Stimulated activated CD8-positive, alpha-beta memory T cell treated with anti-CD3 and anti-CD28 coated beads, Interleukin-12 subunit alpha, Interleukin-12 subunit beta, amount 100 ng/mL, for 4 hours (primary cell): ENCODE results near the gene WDR19.

Source experiments
- DNase-seq: peaks from one replicate; pipeline ENCODE4 v3.0.0-alpha.2; 2020; ENCODE audit warnings: low read depth

Gene WDR19

DNA sequence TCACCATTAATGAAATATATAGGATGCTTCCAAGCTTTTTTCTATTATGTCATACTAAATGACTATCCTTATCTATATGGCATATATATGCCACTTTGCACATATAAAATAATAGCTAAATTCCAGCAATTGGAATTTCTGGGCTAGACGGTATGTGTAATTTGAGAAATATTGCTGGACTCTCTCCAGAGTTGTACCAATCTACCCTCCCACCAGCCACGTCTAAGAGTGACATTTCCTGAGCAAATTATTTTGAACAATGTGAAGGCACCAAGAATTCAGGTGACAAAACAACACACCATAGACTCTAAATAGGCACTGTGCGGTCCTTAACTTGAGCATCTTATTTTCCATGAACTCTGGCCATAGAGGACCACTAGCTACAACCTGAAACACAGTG lies 121.5 kb downstream of the WDR19 start:
- DNase-seq, result no peak

DNA sequence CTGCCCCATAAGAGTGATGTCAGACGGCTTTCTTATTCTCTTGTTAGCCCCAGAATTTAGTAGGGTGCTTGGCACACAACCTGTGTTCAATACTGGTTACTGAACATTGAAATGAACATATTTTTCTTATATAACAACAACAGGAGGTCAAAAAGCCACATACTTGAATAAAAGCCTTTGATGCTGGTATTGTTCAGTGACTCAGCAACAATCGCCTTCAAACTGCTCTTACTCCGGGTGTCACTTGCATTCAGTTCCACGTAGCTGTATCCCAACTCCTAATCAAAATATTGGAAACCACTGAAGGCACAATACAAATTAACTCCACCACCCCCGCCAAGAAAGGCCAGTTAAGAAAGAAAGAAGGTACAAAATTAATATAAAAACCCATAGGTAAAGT lies 122.3 kb downstream of the WDR19 start:
- no peak for DNase-seq

- no peak for DNase-seq
These were observed 123.8 kb downstream of the WDR19 start for GRCh38 chr4:39305912-39306677.

GRCh38 chr4:39308611-39309010 lies 126.3 kb downstream of the WDR19 start:
- no peak for DNase-seq

- DNase-seq, result no peak
These were observed 130.5 kb downstream of the WDR19 start for GRCh38 chr4:39312816-39313215.

GRCh38 chr4:39319676-39320075 lies 137.3 kb downstream of the WDR19 start:
- DNase-seq, result no peak

DNA sequence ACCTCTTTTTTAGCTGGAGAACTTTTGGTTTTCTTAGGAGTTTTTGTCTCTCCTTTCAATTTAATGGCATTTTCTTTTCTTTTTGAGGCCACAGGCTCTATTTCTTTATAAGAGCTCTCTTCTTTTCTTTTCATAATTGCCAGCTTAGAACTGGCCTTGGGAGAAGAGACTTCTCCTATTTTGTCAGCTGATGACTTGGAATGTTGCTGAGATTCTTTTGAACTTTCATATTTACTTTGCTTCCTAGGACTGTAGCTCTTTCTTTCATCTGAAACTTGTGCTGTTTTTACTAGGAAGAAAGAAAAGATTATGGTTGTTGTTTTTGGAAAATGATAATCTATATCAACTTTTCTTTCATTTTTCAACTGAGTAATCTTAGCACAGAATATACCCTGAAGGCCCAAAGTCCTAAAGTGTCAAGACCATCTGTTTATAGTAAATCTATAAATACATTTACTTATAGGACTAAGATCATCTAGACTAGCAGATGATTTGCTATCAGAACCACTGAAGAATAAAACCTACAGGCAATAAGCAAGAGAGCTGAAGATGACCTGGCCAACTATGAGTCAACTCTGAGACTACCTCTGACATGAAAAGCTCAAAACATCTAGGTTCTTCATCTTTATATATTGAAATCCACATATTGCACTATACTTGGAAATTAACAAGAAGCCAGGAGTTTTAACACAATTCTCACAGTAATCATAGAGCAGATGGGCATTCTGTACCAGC lies 138.2 kb downstream of the WDR19 start:
- no peak for DNase-seq

GRCh38 chr4:39323821-39324220 lies 141.5 kb downstream of the WDR19 start:
- no peak for DNase-seq

GRCh38 chr4:39324446-39324845 lies 142.1 kb downstream of the WDR19 start:
- no peak for DNase-seq

DNA sequence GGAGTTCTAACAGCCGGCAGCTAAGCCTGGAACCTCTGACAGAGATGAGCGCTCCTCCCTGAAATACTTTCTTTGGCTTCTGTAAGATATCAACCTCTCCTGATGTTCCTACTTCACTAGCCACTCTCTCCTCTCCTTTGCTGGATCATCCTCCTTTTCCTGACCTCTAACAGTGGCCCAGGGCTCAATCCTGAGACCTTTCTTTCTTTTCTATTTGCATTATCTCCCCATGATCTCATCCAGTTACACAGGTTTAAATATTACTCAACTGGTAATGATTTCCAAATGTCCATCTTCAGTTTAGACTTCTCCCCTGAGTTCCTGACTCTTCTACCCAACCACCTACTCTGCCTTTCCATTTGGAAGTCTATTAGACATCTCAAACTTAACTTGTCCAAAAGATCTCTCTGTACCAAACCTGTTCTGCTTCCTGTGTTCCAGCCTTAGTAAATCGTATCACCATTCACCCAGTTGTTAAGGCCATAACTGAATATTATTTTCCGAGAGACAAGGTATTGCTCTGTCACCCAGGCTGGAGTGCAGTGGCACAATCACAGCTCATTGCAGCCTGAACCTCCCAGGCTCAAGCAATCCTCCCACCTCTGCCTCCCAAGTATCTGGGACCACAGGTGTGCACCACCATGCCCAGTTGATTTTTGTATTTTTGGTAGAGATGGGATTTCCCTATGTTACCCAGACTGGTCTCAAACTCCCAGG lies 142.7 kb downstream of the WDR19 start:
- DNase-seq, result no peak

GRCh38 chr4:39326468-39326977 lies 144.2 kb downstream of the WDR19 start:
- no peak for DNase-seq

GRCh38 chr4:39330353-39330752 lies 148.0 kb downstream of the WDR19 start:
- no peak for DNase-seq

DNA sequence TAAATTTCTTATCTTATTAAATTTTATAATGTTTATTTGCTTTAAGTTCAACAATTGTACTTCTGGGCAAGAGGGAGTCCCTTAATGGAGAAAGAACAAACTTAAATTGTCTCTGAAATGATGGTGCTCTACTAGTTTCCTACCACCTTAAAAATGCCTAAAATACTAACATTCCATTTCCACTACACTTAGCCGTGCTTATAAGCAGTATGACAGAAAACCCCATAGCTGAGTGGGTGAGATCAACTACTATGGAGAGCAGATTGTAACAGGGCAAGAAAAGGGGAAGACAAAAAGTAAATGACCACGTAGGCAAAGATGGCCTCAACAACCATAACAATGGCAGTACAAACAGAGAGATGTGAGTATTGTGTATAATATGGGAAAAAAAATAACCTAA lies 148.9 kb downstream of the WDR19 start:
- DNase-seq, result no peak
